NCI-H1436 (cell line): ENCODE measurements around the gene DHX29.

Source experiments
- DNase-seq: peaks from one replicate; lab custom pipeline; 2025; lab: John Stamatoyannopoulos, UW

Gene DHX29

GRCh38 chr5:55316837-55317236 lies 9.3 kb upstream of the DHX29 start:
- DNase-seq: no peak

- DNase-seq: no peak
Measured at GRCh38 chr5:55316289-55316688, 8.8 kb upstream of the DHX29 start.

DNA sequence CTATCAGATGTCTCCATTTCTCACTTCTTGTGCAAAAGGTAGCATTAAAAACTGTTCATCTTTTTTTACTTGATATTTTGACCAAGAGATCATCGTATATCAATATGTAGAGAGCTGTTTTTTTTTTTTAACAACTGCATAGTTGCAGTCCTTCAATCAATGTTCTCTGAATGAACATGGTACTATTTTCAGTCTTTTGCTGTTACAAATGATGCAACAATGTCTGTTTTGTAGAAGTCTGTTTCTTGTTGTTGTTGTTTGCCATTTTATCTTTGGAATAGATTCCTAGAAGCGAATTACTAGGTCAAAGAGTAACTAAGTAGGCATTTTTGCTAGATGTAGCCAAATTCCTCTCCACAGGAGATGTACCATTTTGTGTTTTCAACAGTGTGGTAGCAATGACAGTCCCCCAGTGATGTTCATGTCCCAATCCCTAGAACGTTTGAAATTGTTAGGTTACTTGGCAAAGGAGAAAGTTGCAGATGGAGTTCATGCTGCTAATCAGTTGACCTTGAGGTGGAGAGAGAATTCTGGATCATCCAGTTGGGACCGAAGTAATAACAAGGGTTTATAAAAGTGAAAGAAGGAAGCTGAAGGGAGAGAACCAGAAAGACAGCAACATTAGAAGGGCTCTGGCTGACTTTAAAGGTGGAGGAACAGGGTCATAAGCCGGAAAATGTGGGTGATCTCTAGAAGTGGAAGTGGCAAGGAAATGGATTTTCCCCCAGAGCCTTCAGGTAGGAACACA lies 6.5 kb upstream of the DHX29 start:
- no peak for DNase-seq

DNA sequence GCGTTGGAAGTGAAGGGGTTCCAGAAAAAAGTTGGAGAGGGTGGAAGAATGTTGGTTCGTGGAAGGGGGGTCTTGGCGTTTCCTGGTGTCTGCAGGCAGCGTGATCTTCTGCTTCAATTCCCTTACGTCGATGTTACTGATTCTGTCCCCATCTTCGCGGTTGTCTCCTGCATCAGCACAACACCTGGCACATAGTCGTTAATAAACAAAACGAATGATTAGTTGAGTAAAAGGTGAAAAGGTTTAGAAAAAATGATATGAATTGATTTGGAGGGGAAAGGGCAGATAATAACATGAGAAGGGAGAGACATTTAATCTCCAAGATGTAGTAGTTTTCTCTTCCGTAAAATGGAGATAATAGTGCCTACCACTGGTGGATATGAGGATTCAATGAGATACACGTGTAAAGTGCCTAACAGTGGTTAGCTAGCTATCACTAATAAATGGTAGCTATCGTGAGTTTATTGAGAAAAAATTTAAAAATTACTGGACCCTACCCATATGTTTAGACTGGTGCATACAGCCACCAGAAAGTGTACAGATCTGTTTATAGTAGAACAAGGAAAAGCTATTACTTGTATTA lies 851 bp upstream of the DHX29 start:
- DNase-seq: no peak

GRCh38 chr5:55306641-55307382 lies 682 bp downstream of the DHX29 start:
- no peak for DNase-seq

DNA sequence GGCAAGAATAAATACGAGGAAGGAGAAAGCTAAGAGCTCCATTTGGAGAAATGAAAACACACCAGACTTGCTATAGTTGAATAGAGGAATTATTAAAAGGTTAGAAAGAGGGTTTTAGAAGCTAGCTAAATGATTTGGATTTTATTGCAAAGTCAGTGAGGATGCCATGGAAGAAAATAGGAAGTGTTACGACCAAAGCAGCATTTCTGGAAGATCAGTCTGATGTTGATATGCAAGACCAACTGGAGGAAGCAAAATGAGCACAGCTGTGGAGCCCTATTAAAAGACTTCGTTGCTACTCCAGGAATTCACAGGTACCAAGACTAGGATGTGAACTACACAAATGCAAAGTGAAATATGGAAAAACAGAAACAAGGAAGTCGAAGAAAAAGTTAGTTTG lies 2.1 kb downstream of the DHX29 start:
- DNase-seq: no peak

DNA sequence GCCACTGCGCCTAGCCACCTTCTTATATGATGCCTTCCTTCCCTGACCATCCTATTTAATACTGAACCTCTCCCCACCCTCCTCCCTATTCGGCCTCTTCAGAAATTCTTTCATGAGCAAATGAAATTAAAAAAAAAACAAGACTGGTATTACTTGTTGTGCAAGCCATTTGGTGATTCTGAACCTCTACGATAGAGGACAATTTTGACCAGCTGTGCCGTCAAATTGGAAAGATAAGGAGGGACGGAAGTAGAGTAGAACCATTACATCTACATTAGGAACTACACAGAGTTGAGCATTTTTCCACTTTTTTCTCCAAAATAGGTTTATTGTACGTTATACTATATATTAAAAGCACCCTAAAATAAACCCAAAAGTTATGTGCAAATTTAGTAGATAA lies 2.9 kb downstream of the DHX29 start:
- DNase-seq: no peak

DNA sequence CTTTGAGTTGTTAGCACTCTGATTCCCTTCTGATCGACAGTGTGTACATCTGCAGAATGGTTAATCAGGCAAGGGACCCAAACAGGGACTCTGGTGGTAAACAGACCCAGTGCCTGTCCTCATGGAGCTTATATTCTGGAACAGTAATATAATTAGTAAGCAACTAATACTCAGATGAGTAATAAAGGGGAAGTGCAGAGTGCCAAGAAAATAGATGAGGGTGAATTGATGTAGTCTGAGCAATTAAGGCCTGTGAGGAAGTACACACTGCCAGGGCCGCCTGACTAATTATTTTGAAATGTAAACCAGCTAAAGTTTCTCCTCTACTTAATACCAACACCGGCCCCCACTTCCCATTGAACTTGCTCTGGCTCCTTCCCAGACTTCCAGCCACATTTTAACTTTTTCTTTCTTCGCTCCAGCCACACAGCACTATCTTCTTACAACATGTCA lies 4.2 kb downstream of the DHX29 start:
- no peak for DNase-seq

DNA sequence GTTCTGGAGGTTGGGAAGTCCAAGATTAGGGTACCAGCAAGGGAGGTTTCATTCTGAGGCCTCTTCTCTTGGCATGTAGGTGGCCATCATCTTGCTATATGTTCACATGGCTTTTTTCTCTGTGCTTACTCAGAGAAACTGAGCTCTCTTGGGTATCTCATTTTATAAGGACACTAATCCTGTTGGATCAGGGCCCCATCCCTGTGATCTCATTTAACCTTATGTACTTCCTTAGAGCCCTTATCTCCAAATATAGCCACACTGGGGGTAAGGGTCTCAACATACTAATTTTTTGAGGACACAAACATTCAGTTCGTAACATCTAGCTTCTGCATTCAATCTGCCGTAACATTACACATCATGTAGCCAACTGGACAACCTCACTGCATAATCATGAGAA lies 6.6 kb downstream of the DHX29 start:
- DNase-seq: no peak

DNA sequence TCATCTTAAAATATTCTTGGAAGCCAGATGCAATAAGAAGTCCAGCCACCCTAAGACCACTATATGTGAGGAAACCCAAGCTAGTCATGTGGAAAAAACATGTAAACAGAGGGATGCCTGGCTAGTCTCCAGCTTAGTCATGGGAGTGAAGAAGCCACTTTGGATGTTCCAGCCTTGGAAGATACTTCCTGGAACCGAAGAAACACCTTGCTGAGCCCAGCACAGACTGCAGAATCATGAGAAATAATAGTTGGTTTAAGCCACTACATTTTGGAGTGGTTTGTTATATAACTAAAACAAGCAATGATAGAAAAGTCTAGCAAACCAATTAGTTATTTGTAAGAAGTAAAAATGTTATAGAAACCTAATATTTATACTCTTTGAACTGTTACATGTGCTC lies 12.6 kb downstream of the DHX29 start:
- DNase-seq: no peak

DNA sequence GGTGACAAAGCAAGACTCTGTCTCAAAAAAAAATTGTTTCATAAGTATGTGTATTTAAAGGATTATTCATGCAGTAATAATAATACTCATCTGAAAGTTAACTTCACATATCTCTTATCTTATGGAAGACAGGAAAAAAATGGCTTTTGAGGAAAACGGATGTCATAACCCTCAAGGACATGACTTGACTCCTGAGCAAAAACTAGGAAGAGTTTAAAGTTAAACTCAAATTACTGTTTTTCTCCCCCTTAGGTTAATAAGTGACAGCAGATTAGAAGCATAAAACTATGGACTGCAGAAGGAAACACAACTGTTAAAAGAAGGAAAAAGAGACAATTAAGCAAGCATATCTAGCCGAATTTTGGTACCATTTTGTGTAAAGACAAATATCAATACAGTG lies 16.5 kb downstream of the DHX29 start:
- no peak for DNase-seq

DNA sequence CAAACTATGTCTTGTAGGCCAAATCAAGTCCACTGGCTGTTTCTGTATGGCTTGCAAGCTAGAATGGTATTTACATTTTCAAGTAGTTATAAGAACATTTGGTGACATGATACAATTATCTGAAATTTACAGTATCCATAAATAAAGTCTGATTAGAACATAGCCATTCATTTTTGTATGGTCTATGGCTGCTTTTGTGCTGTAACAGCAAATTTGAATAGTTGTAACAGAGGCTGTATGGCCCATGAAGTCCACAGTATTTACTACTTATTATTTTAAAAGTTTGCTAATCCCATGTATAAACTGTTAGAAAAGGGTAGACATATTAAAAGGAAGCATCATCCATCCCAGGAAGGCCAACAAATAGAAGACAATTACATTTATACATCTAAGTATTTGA lies 17.7 kb downstream of the DHX29 start:
- DNase-seq: no peak

- DNase-seq: no peak
Measured at GRCh38 chr5:55286411-55286933, 21.0 kb downstream of the DHX29 start.

DNA sequence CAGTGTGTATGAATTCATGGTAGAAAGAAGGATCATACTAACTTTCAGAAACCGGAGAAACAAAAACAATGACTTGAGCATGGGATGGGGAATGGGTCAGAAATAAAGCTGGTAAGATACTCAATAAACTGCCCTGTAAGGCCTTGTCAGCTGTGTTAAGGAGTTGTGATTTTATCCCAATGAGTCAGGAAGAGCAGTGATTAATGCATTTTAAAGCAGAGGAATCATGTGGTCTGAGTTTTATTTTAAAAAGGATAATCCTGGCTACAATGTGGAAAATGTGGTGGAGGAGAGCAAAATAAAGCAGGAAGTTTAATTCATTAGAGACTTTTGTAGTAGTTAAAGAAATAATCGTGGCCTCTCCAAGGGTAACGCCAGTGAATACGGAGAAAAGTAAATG lies 28.7 kb downstream of the DHX29 start:
- DNase-seq: no peak

DNA sequence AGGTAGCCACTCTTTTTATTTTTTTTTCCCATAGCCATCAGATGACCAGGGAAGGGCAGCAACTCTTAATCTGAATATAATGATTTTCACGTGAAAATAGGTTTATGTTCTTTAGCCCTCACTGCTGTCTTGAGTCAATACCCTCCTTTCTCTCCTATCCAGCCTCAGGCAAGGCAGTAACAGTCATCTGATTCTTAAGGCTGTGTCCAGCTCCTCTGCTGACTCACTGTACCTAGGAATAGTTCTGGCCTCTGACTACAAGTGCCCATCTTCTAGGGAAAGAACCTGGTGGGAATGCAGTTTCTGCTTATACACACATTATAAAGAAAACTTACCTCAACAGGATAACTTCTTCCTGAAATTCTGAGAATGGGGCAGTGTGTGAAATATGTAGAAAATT lies 30.7 kb downstream of the DHX29 start:
- DNase-seq: no peak

DNA sequence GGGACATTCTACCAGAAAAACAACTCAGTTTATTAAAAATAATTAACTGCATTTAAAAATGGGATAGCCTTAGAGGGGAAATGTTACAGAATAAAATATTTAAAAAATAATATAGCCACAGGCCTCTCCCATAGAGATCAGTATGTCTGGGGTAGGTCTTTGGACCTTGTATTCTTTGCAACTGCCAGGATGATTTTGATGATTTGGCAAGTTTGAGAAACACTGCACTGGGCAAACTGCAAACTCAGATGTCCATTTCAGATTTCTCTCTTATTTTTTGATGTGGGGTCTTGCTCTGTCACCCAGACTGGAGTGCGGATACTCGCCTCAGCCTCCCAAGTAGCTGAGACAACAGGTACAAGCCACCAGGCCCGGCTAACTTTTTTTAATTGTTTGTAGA lies 49.2 kb downstream of the DHX29 start:
- no peak for DNase-seq

DNA sequence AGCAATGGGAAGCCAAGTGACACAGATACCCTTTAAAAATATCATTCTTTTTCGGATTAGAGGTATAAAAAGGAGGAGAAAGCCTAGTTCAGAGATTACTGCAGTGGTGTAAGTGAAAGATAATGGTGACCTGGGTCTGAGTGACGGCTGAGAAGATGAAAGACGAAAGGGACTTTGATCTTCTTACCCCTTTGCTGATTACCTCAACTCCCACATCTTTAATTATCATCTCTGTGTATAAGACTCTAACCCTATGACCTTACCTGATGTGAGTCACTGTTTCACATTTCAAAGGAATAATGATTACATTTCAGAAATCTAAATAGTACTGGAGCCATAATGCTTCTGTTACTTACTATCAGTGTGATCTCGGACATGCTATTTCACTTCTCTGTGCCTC lies 52.7 kb downstream of the DHX29 start:
- no peak for DNase-seq

DNA sequence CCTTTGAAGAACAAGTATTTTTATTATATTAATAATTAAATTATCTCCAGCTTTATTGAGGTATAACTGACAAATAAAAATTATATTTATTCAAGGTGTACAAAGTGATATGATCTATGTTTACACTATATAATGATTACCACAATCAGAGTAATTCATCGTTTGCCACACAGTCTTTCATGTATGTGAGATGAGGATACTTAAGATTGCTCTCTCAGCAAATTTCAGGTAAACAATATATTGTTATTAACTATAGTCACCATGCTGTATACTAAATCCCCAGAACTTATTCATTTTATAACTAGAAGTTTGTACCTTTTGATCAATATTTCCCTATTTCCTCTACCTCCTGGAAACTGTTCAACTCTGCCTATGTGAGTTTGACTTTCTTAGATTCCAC lies 57.4 kb downstream of the DHX29 start:
- DNase-seq: no peak

GRCh38 chr5:55241746-55242145 lies 65.7 kb downstream of the DHX29 start:
- no peak for DNase-seq

- DNase-seq: no peak
Measured at GRCh38 chr5:55236800-55237199, 70.7 kb downstream of the DHX29 start.

DNA sequence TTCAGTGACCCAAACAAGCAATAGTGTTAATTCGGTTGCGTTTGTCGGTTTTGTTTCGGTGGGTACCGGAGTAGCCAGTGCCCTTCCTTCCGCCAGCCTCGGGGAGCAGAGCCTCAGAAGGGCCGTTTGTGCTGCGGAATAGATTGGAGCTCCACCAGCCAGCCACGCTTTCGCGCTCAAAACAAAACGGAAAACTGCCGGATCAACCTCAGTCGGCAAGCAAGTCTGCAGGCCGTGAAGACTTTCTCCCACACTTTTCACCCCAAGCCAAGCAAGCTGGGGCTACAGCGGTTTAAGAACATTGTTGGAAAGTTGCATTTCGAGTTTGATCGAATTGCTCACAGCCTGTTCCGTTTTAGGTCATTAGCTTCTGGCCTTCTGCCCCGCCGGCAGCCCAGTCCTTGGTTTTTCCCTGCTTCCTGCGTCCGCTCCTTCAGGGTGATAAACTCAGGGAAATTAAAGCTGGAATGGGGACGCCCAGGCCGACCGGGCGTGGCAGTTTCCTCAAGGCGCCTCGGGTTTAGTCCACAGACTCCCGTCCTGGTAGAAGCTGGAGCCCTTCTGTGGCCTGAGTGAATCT lies 73.3 kb downstream of the DHX29 start:
- no peak for DNase-seq
